ENCODE measurements around the gene CASK. TPM values are rescaled to one million over a fixed set of nuclear protein-coding genes. Genes with fewer than 3 reads are reported as not detected.
A peak's percentile ranks its signal among the peaks of the same experiment; 100 is the strongest.

CASK gene, protein sequence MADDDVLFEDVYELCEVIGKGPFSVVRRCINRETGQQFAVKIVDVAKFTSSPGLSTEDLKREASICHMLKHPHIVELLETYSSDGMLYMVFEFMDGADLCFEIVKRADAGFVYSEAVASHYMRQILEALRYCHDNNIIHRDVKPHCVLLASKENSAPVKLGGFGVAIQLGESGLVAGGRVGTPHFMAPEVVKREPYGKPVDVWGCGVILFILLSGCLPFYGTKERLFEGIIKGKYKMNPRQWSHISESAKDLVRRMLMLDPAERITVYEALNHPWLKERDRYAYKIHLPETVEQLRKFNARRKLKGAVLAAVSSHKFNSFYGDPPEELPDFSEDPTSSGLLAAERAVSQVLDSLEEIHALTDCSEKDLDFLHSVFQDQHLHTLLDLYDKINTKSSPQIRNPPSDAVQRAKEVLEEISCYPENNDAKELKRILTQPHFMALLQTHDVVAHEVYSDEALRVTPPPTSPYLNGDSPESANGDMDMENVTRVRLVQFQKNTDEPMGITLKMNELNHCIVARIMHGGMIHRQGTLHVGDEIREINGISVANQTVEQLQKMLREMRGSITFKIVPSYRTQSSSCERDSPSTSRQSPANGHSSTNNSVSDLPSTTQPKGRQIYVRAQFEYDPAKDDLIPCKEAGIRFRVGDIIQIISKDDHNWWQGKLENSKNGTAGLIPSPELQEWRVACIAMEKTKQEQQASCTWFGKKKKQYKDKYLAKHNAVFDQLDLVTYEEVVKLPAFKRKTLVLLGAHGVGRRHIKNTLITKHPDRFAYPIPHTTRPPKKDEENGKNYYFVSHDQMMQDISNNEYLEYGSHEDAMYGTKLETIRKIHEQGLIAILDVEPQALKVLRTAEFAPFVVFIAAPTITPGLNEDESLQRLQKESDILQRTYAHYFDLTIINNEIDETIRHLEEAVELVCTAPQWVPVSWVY
- 10 to 100 TPM; 15.0 to 17.0 TPM for total RNA-seq

DNA sequence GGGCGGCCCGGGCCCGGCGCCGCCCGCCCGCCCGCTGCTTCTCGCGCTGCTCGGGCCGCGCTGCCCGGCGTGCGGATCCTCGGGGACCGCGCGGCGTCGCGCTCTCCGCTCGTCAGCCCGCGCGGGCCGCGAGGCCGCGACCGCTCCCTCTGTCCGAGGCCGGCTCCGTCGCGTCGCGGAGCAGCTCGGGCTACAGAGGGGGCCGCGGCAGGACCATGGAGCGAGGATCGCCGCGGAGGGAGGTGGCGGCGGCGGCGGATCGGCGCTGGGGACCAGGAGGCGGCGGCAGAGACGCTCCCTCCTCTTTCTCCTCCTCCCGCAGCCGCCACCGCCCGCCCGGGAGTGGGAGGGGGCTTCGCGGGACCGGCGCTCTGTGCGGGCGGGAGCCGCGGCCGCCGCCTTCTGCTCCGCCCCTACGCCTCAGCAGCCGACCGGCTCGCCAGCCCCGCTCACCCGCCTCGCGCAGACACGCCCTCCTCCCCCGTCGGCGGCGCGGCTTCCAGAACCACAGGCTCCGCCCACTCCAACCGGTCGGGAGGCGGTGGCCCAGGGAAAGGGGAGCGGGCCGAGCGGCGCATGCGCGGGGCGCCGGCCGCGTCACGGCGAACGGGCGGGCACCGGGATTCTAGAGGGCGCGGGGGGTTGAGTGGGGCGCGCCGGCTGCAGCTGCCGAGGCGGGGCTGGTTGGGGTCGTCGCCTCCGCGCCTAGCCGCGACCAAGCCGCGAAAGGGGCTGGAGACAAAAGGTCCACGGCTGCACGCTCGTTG, at the start of gene CASK:
CASK (minus strand) TSS at position 344 of the 767 bp plus-strand sequence. CDS start 566 bp downstream, outside the sequence.
- Histone ChIP-seq H3K4me1 (no peaks in the 10 kb centered on the region), H3K4me3 (peak within 1 kb of the TSS; percentile 58 to 64), H3K9me3 (no peaks in the 10 kb centered on the region), H3K36me3 (no peaks in the 10 kb centered on the region), H3K27me3 (no peaks in the 10 kb centered on the region), H3K27ac (peak within 1 kb of the TSS; percentile 84 to 89)
- DNase-seq (ENCODE audit: low spot score): peak; percentile 85
- TF ChIP-seq, protein P1, sequence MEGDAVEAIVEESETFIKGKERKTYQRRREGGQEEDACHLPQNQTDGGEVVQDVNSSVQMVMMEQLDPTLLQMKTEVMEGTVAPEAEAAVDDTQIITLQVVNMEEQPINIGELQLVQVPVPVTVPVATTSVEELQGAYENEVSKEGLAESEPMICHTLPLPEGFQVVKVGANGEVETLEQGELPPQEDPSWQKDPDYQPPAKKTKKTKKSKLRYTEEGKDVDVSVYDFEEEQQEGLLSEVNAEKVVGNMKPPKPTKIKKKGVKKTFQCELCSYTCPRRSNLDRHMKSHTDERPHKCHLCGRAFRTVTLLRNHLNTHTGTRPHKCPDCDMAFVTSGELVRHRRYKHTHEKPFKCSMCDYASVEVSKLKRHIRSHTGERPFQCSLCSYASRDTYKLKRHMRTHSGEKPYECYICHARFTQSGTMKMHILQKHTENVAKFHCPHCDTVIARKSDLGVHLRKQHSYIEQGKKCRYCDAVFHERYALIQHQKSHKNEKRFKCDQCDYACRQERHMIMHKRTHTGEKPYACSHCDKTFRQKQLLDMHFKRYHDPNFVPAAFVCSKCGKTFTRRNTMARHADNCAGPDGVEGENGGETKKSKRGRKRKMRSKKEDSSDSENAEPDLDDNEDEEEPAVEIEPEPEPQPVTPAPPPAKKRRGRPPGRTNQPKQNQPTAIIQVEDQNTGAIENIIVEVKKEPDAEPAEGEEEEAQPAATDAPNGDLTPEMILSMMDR (IDR thresholded peaks at IDR 0.05): no peak

DNA sequence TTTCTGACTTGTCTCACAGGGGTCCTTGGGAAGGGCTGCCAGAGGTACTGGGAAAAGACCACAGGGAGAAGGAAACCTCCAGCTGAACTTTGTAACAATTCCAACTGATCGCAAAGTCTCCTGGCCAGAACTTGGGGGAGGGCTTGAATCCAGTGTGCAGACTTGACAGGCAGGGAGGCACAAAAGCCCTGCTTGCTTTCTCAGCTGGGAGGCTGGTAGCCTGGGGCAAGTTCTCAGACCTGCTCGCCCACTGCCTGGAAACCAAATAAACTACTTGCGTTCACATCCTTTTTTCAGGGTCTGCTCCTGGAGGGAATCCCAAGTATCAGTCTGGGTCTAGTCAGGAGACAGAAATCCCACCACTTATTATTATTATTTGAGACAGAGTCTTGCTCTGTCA, 48.0 kb upstream of the CASK start:
- no peaks in the 10 kb centered on the region for H3K4me1 ChIP-seq
- H3K36me3 ChIP-seq: no peaks in the 10 kb centered on the region
- TF ChIP-seq, protein P1 (IDR thresholded peaks at IDR 0.05): no peak
- H3K4me3 ChIP-seq: no peak overlapping the region
- H3K9me3 ChIP-seq: no peaks in the 10 kb centered on the region
- no peaks in the 10 kb centered on the region for H3K27me3 ChIP-seq
- DNase-seq (ENCODE audit: low spot score): no peak
- H3K27ac ChIP-seq: no peak overlapping the region

DNA sequence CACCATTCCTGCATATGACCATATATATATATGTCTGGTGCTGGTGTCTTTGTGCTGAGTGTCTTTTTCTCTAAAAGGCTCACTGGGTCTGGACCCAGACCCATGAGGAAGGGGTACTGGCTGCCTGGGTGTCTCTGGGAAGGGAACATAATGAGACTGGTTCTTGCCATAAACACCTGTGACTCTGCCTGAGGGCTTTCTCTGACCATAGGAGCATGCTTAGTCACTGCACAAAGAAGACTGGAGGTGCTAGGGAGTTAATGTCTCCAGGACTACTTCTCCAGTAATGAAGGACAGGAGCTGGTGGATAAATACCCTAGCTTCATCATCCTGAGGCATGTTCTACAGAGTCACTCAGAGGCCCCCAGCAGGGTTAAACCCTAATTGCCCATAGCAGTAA, 47.1 kb upstream of the CASK start:
- no peaks in the 10 kb centered on the region for H3K36me3 ChIP-seq

GRCh38 chrX:41963348-41963747, 40.0 kb upstream of the CASK start:
- H3K4me3 ChIP-seq: no peak overlapping the region
- no peak for DNase-seq (ENCODE audit: low spot score)
- no peak overlapping the region for H3K27ac ChIP-seq
- no peaks in the 10 kb centered on the region for H3K27me3 ChIP-seq
- H3K4me1 ChIP-seq: no peaks in the 10 kb centered on the region
- H3K36me3 ChIP-seq: no peaks in the 10 kb centered on the region
- no peaks in the 10 kb centered on the region for H3K9me3 ChIP-seq
- TF ChIP-seq, protein P1 (IDR thresholded peaks at IDR 0.05): no peak

More for the DNA sequence above, 47.1 kb upstream of the CASK start:
- H3K4me1 ChIP-seq: no peaks in the 10 kb centered on the region
- DNase-seq (ENCODE audit: low spot score): no peak
- H3K27me3 ChIP-seq: no peaks in the 10 kb centered on the region
- H3K27ac ChIP-seq: no peak overlapping the region
- H3K4me3 ChIP-seq: no peak overlapping the region
- no peaks in the 10 kb centered on the region for H3K9me3 ChIP-seq
- TF ChIP-seq, protein P1 (IDR thresholded peaks at IDR 0.05): no peak

GRCh38 chrX:41960142-41960541, 36.8 kb upstream of the CASK start:
- Histone ChIP-seq H3K27ac (no peak overlapping the region), H3K27me3 (no peaks in the 10 kb centered on the region), H3K9me3 (no peaks in the 10 kb centered on the region), H3K36me3 (no peaks in the 10 kb centered on the region), H3K4me3 (no peak overlapping the region), H3K4me1 (no peaks in the 10 kb centered on the region)
- TF ChIP-seq, protein P1 (IDR thresholded peaks at IDR 0.05): no peak
- DNase-seq (ENCODE audit: low spot score): no peak
